Left renal pelvis (tissue), 4 donors: ENCODE measurements around the gene MAGEA8. TPM values are rescaled to one million over a fixed set of nuclear protein-coding genes. Genes with fewer than 3 reads are reported as not detected.

Experiments
- polyA plus RNA-seq, 4 donors: library from polyadenylated mRNA; unstranded; fragments of 120-200 nt; gene quantifications; one replicate each; pipeline ENCODE4 v1.2.1, GENCODE V29; 2013; ENCODE audit not compliant: insufficient read length in 4 of 4

MAGEA8 gene
- polyA plus RNA-seq, 4 donors, result 0.10 to 0.41 (median 0.18) TPM

Other genes starting within 250 kb of the MAGEA8 start
- gene TMEM185A, start 249.4 kb upstream of the MAGEA8 start, polyA plus RNA-seq, result 10 to 100 TPM; 40.8 to 57.4 (median 47.5) TPM
- under 1 TPM in 1 of 4 donors, not detected in 3; 0.05 TPM for gene MAGEA11, start 169.1 kb upstream of the MAGEA8 start, polyA plus RNA-seq
- 1 to 10 TPM; 1.6 to 2.5 (median 2.0) TPM for gene HSFX1, start 107.1 kb upstream of the MAGEA8 start, polyA plus RNA-seq
- gene MAGEA9, start 99.3 kb upstream of the MAGEA8 start, polyA plus RNA-seq, result not detected
- under 1 TPM in 2 of 4 donors, not detected in 2; 0.17 to 0.20 TPM for gene HSFX4, start 48.4 kb downstream of the MAGEA8 start, polyA plus RNA-seq
- gene EOLA2, start 57.3 kb downstream of the MAGEA8 start, polyA plus RNA-seq, result 10 to 100 TPM; 23.7 to 35.7 (median 27.7) TPM